GM12865 (cell line): Measurements from ENCODE around the gene LHX3.

Source experiments
- DNase-seq: peaks from one replicate; pipeline ENCODE4 v3.0.0; 2010; ENCODE audit warnings: low read depth
- H3K4me3 ChIP-seq: 2 replicates; pipeline ENCODE4 v1.5.1; 2011; ENCODE audit warnings: mild to moderate bottlenecking, low read depth, low read length, control low read depth
- TF ChIP-seq, protein P1 (sequence below): IDR thresholded peaks from 2 replicates; pipeline ENCODE4 v1.5.1; 2011; ENCODE audit warnings: low read length, control low read depth, low read depth, inconsistent platforms; ENCODE audit not compliant: insufficient read depth; ENCODE audit errors: missing control alignments

LHX3 gene

DNA sequence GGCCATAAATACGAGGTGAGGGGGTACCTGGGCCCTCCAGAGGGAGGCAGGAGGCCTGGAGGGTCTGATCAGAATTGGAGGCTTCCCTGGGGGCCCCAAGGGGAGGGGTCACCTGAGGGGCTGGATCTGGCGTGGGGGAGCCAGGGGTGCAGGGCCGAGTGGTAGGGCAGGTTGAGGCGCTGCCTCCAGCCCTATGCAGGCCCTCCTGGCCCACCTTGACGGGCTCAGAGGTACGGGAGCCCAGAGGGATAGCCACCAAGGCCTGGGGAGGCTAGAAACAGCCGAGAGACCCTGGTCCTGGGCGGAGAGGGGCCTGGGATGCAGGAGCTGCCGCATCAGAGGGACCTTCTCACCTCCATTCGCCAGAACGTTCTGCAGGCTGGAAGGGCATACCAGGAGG, 24.3 kb downstream of the LHX3 start:
- DNase-seq = no peak
- H3K4me3 ChIP-seq = no peak overlapping the region
- TF ChIP-seq, protein P1, sequence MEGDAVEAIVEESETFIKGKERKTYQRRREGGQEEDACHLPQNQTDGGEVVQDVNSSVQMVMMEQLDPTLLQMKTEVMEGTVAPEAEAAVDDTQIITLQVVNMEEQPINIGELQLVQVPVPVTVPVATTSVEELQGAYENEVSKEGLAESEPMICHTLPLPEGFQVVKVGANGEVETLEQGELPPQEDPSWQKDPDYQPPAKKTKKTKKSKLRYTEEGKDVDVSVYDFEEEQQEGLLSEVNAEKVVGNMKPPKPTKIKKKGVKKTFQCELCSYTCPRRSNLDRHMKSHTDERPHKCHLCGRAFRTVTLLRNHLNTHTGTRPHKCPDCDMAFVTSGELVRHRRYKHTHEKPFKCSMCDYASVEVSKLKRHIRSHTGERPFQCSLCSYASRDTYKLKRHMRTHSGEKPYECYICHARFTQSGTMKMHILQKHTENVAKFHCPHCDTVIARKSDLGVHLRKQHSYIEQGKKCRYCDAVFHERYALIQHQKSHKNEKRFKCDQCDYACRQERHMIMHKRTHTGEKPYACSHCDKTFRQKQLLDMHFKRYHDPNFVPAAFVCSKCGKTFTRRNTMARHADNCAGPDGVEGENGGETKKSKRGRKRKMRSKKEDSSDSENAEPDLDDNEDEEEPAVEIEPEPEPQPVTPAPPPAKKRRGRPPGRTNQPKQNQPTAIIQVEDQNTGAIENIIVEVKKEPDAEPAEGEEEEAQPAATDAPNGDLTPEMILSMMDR = no peak

DNA sequence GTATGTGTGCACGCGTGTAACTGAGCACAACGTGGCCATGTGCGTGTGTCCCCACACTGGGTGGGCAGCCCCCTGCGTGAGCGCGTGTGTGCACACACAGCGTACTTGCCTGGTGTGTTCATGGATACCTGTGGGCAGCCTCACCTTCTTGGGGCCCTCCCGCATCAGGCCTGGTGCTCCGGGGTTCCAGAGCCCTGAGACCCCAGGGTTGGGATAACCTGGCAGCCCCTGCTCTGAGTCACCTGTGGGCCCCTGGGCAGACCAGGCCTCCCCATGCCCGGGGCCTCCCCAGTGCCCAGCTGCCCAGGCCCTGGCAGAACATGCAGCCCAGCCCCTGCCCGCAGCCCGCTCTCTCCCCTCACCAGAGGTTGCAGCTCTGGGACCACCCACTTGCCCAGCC, 25.2 kb downstream of the LHX3 start:
- no peak for DNase-seq
- TF ChIP-seq, protein P1 = no peak
- no peak overlapping the region for H3K4me3 ChIP-seq

DNA sequence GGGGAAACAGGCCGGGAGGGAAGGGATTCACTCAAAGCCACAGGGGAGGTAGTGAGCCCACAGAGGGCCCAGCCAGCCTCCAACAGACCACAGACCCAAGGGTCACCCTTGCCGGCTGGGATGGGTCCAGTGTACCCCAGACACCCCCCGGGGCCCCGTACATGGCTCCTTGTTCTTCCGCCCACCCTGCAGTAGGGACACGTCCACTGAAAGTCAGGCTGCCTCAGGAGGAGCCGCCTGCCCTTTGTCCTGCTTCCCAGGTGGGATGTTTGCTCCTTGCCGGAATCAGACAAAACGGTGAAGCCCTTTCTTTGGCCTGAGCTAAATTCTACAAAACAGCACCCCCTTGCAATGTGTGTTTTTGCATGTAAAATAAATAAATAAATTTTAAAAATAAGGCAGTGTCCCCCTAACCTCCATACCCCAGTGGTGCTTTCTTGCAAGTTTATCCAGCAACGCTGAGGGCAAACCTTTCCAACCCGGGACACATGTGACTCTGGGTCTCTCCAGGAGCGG, 25.8 kb downstream of the LHX3 start:
- TF ChIP-seq, protein P1 = no peak
- H3K4me3 ChIP-seq = no peak overlapping the region
- no peak for DNase-seq

DNA sequence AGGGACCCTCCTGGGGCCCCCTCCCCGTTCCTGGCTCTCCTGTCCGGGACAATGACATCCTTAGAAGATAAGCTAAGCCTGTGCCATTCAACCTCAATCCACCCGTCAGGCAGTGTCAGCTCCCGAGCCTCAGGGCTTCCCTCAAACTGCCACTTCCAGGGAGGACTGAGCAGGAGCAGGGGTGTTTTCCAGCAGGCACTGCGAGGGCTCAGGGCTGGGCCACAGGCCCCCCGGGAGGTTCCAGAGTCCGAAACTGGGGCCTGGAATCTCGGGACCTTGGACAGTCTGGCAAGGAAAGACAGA, 26.2 kb downstream of the LHX3 start:
- TF ChIP-seq, protein P1 = no peak
- no peak for DNase-seq

DNA sequence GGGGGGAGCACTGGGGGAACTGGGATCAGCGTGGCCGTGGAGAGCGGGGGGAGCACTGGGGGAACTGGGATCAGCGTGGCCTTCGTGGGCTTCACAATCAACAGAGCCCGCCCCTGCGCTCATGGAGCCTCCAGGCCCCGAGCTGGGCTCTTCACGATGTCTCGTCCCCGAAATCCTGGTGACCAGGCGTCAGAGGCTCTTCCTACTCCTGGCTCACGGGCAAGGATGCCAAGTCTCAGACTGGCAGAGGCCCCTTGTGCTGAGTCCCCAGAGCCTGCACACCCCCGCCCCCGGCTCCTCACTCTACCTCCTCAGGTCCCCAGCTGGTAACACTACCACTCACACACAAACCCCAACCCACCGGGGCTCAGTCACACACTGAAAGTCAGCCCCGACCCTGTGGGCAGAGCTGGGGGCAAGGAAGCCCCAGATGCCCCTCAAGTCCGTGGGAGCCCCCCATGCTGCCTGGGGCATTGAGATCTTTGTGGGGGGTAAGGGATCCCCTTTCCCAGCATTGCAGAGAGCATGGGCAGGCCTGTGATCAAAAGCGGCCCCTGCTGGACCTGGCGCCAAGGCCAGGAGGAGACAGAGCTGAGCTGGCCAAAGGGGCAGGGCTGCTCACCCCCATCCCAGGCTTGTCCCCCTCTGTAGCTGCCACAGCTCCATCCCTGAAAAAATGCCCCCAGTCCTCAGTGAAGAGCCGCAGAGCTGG, 26.7 kb downstream of the LHX3 start:
- TF ChIP-seq, protein P1 = no peak
- no peak for DNase-seq
- H3K4me3 ChIP-seq = no peak overlapping the region

More for the DNA sequence above, 26.2 kb downstream of the LHX3 start:
- H3K4me3 ChIP-seq = no peak overlapping the region

DNA sequence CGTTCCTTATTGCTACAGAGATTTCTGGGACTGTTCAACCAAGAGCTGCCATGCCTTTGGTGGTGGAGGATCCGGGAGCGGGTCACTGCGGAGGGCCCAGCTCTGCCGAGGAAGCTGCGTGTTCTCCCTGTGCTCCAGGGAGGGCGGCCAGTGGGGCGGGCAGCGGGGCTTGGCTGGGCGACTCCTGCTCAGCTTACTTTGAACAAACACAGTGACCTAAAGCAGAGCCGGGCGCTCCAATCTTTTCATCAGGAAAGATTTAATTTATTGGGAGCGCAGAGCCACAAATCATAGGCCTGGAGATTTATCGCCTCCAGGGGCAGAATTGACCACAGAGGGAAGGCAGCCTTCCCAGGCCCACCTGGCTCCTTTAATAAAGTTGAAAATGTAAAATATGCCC, 27.7 kb downstream of the LHX3 start:
- no peak overlapping the region for H3K4me3 ChIP-seq
- TF ChIP-seq, protein P1 = no peak
- no peak for DNase-seq
